ENCODE results near the gene BDH1.

Gene BDH1

DNA sequence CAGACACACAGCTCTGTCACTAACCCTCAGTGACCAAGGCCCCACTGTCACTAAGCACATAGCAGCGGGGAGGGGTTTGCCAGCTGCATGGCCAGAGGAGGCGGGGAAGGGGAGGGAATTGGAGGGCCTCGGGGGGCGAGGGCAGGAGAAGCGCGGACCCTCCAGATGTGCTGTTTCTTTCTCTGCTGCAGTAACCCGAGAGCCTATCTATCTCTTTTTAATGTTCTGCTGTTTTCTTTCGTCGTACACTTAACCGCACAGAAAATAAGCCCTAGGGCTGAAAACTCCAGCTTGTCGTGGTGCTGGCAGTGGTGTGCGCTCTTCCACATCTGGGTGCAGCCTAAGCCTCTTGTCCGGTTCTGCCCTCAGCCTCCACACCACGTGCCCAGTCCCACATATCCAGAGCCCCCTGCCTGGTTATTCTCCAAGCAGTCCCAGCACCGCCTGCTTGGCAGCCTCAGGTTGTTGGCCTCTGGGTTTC lies 51.1 kb downstream of the BDH1 start:
- DNase-seq, result no peak

DNA sequence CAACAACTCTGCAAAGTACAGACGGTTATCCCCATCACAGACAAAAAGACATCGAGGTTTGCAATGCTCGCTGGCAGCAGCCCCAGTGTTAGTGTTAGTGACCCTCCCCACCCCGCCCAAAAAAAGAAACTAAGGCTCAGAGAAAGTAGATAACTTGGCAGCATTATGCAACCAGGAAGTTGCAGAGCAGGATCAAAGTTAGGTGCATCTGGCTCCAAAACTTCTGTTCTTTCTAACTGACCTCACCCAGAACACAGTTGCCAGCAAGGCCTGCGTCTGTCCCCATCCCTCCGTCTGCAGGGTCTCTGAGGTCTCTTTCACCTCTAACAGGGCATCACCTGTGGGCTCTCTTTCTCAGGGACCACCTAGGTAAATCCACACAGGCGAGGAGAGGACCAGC lies 51.5 kb downstream of the BDH1 start:
- DNase-seq, result no peak

DNA sequence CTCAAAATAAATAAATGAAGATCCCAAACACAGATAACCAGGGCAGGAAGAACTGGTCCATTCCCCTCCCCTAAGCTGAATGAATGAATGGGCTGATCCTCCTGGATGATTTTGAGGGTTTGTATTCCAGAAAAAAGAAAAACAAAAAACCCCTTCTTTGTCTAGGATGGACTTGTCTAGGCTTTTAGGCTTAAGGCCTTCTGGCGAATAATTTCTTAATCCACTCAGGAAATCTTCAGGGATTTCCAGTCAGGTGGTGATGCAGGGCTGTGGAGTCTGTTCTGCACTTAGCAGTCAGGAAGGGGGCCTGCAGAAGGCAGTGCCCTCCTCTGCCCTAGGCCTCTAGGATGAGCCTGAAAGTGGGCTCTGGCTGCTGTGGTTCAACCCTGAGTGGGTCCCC lies 52.1 kb downstream of the BDH1 start:
- no peak for DNase-seq

DNA sequence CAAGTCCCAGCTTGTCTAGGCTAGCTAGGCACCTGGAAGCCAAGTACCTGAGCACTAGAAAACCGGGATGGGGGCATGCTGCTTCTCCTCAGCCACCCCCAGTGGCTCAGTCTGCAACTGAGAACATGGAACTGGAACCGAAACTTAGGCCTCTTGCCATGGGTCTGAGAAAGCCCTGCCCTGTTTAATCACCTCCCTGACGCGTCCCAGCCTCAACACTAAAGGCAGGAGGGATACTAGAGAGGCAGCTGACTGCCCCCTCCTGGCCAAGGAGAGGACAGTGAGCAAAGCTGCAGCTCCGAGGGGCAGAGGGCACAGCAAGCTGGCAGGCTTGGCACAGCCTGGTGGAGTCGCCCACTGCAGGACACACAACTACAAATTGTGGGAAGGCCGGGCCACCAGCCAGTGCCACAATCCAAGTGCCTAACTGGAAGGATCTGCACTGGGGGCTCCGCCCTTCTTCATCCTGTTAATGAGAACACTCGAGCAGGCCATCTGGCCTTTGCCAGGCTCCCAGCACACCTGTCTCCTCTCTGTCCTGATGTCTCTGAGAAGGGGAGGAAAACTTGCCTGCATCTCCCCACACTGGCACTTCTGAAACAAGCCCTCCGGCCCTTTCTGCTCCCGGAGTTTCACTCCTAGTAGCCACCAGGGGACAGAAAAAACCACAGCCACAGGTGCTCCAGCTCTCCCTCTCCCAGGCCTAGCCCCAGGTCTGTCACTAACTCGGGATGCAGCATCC lies 53.7 kb downstream of the BDH1 start:
- peak; percentile 40 for DNase-seq

DNA sequence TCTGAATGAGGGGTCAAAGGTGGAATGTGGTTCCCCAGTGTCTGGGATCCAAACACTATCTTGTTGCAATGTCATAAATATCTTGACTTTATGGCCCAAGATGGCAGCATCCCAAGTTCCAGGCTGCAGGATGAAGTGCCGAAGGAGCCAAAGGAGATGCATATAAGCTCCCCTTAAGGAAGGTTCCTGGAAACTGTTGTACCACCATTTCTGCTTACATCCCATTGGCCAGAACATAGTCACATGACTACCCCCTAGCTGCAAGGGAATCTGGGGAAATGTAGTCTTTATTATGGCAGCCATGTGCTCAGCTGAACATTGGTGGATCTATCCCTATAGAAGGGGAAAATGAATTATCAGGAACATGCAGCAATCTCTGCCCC lies 54.3 kb downstream of the BDH1 start:
- DNase-seq, result no peak

DNA sequence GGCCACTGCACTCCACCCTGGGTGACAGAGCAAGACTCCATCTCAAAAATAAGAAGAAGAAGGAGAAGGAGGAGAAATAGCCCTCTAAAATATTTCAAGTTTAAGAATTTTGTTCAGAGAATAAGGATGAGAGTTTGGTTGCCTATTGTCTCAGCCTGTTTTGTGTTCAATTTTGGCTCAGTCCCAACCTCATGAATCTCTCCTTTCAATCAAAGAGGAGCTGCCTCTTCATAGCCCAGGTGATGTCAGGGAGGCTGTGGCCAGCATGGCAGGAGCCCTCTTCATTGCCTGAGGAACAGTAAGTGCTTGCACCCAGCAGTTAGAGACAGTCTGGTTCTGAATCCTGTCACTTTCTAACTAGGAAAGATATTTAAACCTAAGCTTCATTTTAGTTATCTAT lies 55.0 kb downstream of the BDH1 start:
- no peak for DNase-seq

DNA sequence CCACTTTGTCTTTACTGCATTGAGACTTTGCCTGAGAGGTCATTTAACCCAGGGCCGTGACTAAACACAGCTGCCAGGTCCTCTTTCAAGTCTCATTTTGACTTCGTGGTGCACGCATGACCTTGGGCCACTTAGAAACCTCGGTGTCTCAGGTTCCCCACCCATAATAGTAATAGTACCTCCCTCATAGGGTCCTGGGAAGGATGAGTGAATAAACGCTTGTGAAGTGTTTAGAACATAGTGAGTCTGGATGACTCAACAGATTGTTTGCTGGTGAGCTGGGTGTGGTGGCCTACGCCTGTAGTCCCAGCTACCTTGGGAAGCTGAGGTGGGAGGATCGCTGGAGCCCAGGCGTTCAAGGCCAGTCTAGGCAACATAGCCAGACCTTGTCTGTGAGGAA lies 56.3 kb downstream of the BDH1 start:
- DNase-seq, result no peak

DNA sequence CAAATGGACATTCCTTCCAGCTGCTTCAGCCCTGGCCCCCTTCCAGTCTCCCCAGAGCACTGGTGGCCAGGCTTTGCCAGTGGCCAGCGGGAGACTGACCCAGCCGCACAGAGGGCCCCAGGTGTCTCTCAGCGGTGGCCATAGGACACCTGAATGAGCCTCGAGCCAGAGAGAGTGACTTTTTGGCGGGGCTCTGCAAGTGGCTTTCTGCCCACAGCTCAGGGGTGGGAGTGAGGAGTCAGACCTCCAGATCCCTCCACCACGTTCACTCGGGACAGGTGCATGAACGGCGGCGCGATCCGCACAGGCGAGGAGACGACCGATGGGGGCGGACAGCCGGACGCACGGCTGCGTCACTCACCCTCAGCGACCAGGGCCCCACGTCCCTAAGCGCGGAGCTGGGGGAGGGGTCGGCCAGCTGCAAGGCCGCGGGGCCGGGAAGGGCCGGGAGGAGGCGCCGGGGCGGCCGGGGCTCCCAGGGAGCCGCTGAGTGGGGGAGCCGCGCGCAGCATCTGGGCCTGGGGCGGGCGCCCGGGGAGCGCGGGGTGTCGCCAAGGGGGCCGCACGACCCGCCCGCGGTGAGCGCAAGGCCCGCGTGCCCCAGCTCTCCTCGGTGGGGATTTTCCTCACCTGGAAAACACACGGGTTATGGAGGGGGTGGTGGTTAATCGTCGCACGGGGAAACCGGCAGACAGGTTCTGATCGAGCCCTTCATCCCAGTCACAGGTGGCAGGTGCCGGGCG lies 57.1 kb downstream of the BDH1 start:
- no peak for DNase-seq

DNA sequence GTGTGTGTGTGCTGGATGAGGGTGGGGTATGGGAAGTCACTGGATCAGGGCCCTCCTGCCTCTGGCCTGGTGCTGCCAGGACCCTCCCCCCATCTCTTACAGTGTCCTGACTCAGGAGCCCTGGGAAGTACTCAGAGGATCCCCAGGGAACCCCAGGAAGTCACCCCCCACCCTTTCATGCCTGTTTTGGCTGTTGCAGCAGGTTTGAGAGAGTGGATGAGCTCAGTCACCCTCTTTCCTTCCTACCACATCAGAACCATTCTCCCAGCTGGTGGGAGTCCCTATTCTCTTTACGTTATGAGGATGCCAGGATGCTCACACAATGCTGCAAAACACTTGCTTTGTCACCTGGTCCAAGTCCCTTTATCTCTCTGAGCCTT lies 59.0 kb downstream of the BDH1 start:
- DNase-seq, result no peak

DNA sequence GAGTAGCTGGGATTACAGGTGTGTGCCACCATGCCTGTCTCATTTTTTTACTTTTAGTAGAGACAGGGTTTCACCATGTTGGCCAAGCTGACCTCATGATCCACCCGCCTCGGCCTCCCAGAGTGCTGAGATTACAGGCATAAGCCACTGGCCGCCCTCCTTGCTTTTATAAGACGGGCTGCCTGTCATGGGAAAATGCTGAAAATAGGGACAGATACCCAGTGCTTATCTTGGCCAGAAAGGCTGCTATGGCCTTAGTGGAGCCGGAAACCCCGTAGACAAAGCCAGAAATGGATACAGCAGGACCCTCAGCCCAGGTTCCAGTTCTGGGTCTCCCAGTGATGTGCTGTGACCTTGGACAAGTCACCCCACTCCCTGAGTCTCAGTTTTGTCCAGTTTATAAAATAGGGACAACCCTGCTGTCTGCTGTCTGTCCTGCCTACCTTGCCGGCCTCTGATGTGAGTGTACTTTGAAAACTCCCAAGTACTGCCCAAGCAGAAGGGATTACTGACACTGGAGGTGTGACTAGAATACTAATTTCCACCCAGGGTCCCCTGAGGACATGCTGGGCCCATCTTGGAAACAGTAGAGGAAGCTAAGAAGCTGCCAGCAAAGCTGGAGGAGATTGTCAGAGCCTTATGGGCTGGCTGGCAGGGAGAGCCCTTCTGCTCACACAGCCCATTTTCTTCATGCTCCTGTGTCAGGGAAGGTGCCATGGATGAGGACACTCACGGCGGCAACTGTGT lies 59.6 kb downstream of the BDH1 start:
- DNase-seq, result no peak

DNA sequence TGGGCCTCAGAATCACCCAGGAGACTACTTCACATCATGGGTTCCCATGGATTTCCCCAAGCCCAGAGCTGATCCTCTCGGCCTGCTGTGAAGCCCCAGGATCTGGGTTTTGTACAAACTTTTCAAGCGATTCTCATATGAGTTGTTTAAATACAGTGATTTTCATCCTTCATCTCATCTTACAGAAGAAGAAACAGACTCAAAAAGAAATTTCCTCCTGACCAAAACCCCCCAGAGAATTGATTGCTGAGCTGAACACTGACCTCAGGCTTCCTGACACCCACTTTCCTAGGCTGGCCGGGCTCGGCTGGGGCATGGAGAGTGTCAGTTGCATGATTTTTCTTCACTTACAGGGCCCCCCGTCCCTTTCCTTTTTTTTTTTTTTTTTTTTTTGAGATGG lies 60.3 kb downstream of the BDH1 start:
- no peak for DNase-seq

DNA sequence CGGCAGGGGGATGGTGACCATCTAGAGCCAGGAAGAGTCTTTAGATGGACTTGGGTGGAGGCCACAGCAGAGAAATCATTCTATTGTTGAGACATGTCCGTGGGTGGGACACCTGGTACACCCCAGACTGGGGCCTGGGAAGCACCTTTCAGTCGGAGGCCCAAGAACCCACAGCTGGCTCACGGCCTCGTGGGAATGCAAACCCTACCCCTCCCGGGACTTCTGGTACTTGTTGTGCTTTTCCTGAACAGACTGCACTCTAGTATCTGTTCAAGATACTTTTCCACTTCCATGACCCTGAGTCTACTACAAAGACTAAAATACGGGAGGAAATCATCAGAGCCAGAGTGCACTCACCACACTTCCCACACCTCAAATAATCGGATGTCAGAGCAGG lies 60.7 kb downstream of the BDH1 start:
- DNase-seq, result no peak

DNA sequence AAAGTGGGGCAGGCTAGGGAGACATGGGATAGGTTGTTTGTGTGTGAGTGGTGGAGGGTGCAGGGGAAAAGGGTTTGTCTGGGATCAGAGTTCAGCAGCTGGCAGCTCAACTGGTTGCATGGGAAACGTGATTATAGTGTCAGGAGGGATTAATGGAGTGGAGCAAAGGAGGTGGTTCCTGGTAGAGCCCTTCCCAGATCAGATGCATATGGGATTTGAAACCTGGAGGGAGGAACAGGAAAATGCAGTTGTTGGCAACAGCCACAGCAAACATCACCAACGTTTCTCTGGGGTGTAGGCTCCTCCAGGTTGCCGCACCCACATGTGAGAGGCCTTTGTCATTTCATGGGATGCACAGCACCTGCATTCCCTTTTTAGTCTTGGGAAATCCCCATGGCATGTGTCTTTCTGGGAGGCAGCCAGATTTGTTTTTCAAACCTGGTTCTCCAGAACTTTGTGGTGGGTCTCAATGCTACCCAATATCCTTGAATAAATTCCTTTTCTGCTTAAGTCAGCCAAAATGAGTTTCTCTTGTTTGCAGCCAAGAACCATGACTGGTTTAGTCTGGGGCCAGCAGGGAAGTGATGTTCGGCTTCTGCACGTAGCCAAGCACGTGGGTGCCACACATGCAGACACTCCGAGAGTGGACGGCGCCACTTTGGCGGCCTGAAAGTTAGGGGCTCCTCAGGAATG lies 61.3 kb downstream of the BDH1 start:
- no peak for DNase-seq

DNA sequence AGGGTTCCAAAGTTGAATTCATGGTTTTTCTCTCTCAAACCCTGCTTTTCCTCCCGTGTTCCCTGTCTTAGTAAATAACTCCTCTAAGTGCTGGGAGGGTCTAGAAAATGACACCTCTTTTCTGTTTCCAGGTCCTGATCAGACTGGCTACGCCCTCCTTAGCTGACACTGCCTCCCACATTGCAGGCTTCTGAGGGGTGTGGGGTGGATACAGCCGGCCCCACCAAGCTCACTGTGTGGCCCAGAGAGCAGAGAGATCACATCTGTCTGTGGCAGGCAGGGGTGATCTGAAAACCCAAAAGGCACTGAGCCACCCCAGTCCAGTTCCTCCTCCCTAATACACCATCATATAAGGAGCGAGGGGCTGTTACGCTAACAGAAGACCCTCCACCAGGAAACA lies 62.7 kb downstream of the BDH1 start:
- no peak for DNase-seq

DNA sequence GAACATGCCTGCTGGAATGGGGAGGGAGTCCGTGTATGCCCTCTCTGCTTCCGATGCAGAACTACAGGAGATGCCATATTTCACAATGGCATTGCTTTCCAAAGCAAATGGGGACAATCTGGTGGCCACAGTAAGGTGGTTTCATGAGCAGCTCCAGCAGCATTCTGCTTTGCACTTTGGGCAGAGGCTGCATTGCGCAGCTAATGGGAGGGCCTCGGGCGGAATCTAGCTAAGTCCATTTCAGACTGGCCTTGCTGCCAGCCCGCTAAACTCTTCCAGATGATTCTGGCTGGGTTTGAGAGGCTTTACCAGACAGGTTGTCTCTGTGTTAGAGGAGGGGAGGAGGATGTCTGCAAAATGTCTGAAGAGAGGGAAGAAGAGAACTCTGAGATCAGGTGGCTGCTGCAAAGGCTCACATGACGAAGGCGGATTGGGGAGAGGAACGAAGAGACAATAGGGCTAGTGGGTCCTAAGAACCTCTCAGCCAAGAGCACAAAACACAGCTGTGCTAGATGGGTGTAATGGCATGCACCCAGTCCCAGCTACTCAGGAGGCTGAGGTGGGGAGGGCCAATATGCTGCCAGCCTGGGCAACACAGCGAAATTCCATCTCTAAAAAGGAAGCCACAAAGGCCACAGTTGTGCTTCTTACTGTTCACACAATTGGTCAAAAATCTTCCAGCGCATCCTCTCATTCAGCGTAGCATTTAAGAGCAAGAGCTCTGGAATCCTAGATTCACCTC lies 63.7 kb downstream of the BDH1 start:
- no peak for DNase-seq

DNA sequence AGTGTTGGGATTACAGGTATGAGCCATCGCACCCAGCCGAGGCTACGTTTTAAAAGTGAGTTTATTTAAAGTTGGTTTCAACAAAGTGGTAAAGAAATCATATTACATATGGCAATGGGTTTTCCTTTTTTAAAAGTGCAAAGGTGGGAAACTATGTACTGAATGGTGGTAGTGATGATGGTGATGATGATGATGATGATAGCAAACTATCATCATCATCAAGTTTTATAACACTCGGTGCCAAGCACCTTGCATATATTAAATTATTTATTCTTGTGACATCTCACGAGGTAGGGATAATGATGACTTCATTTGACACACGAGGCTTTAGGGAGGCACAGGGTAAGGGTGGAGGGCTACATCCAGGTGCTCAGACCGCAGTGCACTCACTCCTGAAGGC lies 64.3 kb downstream of the BDH1 start:
- DNase-seq, result no peak

DNA sequence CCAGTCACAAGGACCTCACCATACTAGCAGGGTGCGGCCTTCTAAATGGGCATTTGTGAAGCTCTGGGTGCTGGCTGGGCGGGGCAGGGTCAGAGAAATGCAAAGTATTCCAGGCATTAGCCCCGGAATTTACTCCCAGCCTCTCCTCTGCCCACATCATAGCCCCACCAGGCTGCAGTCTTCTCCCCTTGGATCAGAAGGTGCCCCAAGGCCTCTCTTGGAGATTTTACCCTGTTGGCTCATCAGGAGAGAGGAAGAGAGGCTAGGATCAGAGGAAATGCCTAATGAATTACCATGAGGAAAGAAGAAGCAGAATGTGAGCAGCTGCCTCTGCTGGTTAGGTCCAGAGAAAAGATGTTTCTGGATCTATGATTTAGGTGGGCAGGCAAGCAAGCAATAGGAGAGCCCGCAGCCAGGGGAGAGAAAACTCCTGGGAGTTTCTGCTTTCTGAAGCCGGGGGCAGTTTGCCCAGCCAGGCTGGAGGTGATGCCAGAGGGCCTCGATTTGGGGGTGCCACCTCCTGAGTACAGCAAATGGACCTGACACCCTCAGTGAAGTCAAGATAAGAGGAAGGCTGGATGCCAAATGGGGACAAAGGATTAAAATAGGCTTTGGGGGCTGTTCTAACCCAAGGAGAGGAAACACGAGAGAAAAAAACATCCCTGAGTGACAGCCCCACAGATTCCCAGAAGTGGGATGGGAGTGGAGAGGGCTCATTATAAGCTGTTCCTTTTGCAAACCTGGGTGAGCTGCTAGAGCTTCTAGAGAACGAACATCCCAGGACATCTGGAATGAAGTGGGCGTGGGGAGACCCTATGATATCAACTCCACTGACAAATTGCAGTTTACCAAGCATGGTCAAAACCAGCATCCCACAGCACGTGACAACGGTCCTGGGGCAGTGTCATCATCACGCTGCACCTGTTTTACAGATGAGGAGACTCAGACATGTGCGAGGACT lies 65.4 kb downstream of the BDH1 start:
- no peak for DNase-seq

DNA sequence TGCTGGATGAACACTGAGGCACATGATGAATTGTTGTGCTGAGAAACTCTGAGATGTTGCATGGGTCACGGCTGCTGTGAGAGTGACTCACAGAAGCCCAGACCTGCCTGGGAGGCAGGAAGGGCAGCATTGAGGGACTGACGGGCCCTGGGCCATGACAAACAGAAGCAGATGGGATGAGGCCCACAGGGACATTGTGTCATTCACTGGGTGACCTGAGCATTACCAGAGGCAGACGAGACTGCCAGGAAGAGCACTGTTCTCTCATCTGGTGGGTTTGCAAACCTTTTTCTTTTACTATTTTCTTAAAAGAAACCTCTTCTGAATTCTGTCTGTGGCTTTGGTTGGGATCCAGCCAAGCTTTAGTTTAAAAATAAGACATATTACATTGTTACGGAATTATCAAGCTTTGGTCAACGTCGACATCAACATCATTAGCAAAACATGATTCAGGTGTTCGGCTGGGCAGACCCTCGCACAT lies 67.8 kb downstream of the BDH1 start:
- DNase-seq, result peak; percentile 28

DNA sequence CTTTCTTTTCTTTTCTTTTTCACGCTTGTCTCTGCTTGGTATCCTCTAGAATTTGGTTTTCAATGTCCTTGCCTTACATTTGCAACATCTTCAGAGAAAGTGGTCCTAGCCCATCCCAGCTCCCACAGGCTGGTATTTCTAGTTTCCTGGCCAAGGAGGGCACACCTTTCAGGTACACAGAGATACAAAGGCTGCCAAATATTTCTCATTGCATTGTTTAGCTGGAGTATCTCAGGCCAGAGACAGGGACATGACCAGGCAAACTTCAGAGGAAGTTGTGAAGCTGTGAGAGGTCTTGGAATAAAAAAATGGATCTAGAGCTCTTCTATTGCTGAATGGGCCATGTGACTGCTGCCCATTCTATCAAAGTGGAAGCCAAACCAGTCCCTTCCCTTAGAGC lies 68.9 kb downstream of the BDH1 start:
- DNase-seq, result no peak

DNA sequence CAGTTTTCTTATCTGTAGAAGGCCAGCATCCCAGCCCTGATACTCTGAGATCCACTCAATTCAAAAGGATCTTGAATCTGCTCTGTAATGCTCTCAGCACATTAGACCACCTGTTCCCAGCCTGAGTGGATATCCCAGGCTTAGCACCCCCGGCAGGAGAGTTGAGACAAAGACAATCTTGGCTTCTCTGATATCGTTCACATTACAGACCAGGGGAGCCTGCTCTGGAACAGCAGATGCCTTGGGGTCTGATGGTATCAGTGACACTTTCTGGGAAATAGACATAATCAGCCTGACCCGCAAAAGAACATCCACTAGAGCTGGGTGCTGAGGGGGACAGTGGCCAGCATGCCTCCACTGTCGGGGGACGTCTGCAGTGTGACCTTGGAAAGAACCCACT lies 70.6 kb downstream of the BDH1 start:
- DNase-seq, result no peak

DNA sequence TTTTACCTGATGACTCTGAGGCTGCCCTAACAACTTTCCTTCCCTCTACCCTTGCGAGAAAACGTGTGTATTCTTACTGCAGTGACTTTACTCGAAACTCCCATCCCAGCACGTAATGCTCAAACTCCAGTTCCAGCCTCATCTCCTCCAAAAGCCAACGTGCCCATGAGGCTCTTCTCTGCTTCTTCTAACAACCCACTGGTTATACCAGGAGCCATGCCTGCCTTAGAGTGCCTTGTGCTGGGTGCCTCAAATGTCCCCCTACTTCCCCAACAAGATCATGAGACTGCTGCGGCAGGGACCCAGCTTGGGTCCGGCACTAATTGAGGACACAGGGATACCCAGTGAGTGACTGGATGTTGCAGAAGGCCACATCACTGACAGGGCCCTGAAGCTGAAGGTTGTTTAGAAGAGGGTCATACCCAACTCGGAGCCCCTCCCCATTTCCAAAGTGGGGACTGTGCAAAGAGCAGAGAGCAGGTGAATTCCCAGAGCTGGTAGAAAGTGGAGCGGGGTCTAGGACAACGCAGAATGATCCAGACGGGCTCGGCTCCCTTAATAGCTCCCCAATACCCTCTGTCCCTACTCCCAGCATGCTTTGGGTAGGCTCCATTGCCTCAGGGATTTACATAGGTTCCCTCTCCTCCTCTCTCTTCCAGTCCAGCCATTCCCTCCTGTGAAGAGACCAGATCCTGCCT lies 71.4 kb downstream of the BDH1 start:
- no peak for DNase-seq

All from NCI-H1694 treated with DMSO at 0.1 percent for 48 hours (cell line).